HepG2 (cell line): ENCODE data around the gene HOXC9. TPM values are rescaled to one million over a fixed set of nuclear protein-coding genes. Genes with fewer than 3 reads are reported as not detected.
A peak's percentile ranks its signal among the peaks of the same experiment; 100 is the strongest.

Experiments
- ARID5B ChIP-seq: IDR thresholded peaks from 2 replicates; pipeline ENCODE4 v1.4.0; 2020; ENCODE audit warnings: mild to moderate bottlenecking, missing genetic modification reagents
- ASH2L ChIP-seq: fragments of 300-600, 200-600 bp; sonication (generic); IDR thresholded peaks from 2 replicates; pipeline ENCODE4 v1.7.0; 2017; ENCODE audit warnings: low read depth, mild to moderate bottlenecking, moderate library complexity, mixed read lengths, low read length; ENCODE audit not compliant: insufficient read length
- HNF4G ChIP-seq, 2 experiments: sonication (generic) in 1 of 2; formaldehyde crosslinking in 1 of 2; IDR thresholded peaks; 2 replicates each; pipeline versions ENCODE4 v1.4.0 to v1.6.1; 2011 to 2020; ENCODE audit warnings: borderline replicate concordance in 2 of 2, low read depth in 2 of 2, mild to moderate bottlenecking in 2 of 2, low read length in 1 of 2, missing genetic modification reagents in 1 of 2, moderate library complexity in 1 of 2
- HOXA5 ChIP-seq: sonication (generic); formaldehyde crosslinking; IDR thresholded peaks from 2 replicates; pipeline ENCODE4 v1.4.0; 2020; ENCODE audit warnings: missing genetic modification reagents
- KDM6A ChIP-seq: IDR thresholded peaks from 2 replicates; pipeline ENCODE4 v1.6.1; 2016; ENCODE audit warnings: low read depth
- LCORL ChIP-seq, 2 experiments: fragments of 450-650 bp in 1 of 2; sonication (generic) in 1 of 2; formaldehyde crosslinking in 1 of 2; IDR thresholded peaks; 2 replicates each; pipeline versions ENCODE4 v1.5.0 to v1.6.1; 2017 to 2020; ENCODE audit warnings: antibody characterized with exemption in 1 of 2, missing genetic modification reagents in 1 of 2
- MEIS2 ChIP-seq: sonication (generic); formaldehyde crosslinking; IDR thresholded peaks from 2 replicates; pipeline ENCODE4 v1.9.0; 2021; ENCODE audit warnings: mild to moderate bottlenecking, missing genetic modification reagents
- NR2F1 ChIP-seq, 2 experiments: fragments of 450-650 bp in 1 of 2; formaldehyde crosslinking in 1 of 2; IDR thresholded peaks; 2 replicates each; pipeline versions ENCODE4 v1.5.0 to v1.6.1; 2016 to 2020; ENCODE audit warnings: mild to moderate bottlenecking in 1 of 2, missing compliant biosample characterization in 1 of 2, missing genetic modification reagents in 1 of 2, moderate library complexity in 1 of 2
- PAXIP1 ChIP-seq: sonication (generic); formaldehyde crosslinking; conservative IDR thresholded peaks from 2 replicates; pipeline ENCODE4 v1.4.0; 2020; ENCODE audit warnings: mild to moderate bottlenecking, missing genetic modification reagents, moderate library complexity
- SPEN ChIP-seq: sonication (generic); formaldehyde crosslinking; IDR thresholded peaks from 2 replicates; pipeline ENCODE4 v1.5.1; 2020; ENCODE audit warnings: low read depth, mild to moderate bottlenecking, missing genetic modification reagents
- TEAD3 ChIP-seq: optimal IDR thresholded peaks from 2 replicates; pipeline ENCODE3; 2016; ENCODE audit warnings: borderline replicate concordance
- ZFX ChIP-seq: sonication (generic); formaldehyde crosslinking; IDR thresholded peaks from 2 replicates; pipeline ENCODE4 v1.4.0; 2020; ENCODE audit warnings: mild to moderate bottlenecking, low read depth, missing genetic modification reagents, moderate library complexity
- ZNF275 ChIP-seq: sonication (generic); formaldehyde crosslinking; IDR thresholded peaks from 2 replicates; pipeline ENCODE4 v1.8.0; 2022; ENCODE audit warnings: missing genetic modification reagents, mild to moderate bottlenecking, inconsistent platforms, borderline replicate concordance
- ZNF317 ChIP-seq: sonication (generic); formaldehyde crosslinking; IDR thresholded peaks from 2 replicates; pipeline ENCODE4 v1.5.0; 2020; ENCODE audit warnings: mild to moderate bottlenecking, missing genetic modification reagents
- ZNF333 ChIP-seq: sonication (generic); formaldehyde crosslinking; IDR thresholded peaks from 2 replicates; pipeline ENCODE4 v1.4.0; 2020; ENCODE audit warnings: mild to moderate bottlenecking, missing genetic modification reagents, borderline replicate concordance
- polyA plus RNA-seq, 8 experiments: library from polyadenylated mRNA; depleted of rRNA in 3 of 8; stranded (reverse) in 7 of 8; unstranded in 1 of 8; fragments of >200 nt; fragmentation: Illumina TruSeq in 4 of 8; extraction: Trizol in 4 of 8; gene quantifications; 2 replicates each; pipeline versions ENCODE4 v1.2.1 to v1.2.3, GENCODE V29; 2011 to 2016; ENCODE audit warnings: low read depth in 4 of 8, missing spikeins in 1 of 8, mixed read lengths in 1 of 8; ENCODE audit not compliant: insufficient read depth in 1 of 8
- total RNA-seq, 5 experiments: library from RNA; depleted of rRNA; stranded (reverse); fragments of >200 nt; fragmentation: Illumina TruSeq; extraction: Trizol; gene quantifications; 2 replicates each; pipeline ENCODE4 v1.2.3, GENCODE V29; 2016; ENCODE audit warnings: low read depth in 1 of 5

HOXC9 gene
- total and polyA plus RNA-seq, 2 of the 13 experiments (the other 11 are each of a cell fraction or from before 2014, with no cell fraction given): 0.11 to 1.1 TPM

- TF ChIP-seq SPEN (peak; percentile 53; the same call in 1 of the 2 replicates), ZNF317 (CRISPR knock-in tag) (no peak), HOXA5 (CRISPR knock-in tag) (0 out of 2 replicates have a peak, but pooled peaks have one; percentile 29), ZFX (CRISPR knock-in tag) (peak; percentile 35; the same call in 1 of the 2 replicates), ZNF275 (0 out of 2 replicates have a peak, but pooled peaks have one; percentile 15), MEIS2 (0 out of 2 replicates have a peak, but pooled peaks have one; percentile 36), ASH2L (peak; percentile 57), ZNF333 (no peak), ARID5B (0 out of 2 replicates have a peak, but pooled peaks have one; percentile 17), NR2F1 (CRISPR knock-in tag; IDR thresholded peaks at IDR 0.05) (peak in 1 of 2 experiments; percentile 15; a peak in 1 of 4 replicates), KDM6A (CRISPR knock-in tag) (0 out of 2 replicates have a peak, but pooled peaks have one; percentile 27), HNF4G (IDR thresholded peaks at IDR 0.05; ENCODE audit: borderline replicate concordance, low read depth, low read length) (peak; percentile 85), HNF4G (CRISPR knock-in tag; IDR thresholded peaks at IDR 0.05; ENCODE audit: borderline replicate concordance, low read depth) (peak; percentile 50; the same call in 1 of the 2 replicates), TEAD3 (CRISPR knock-in tag) (peak; percentile 39), PAXIP1 (CRISPR knock-in tag) (peak; percentile 91), LCORL (IDR thresholded peaks at IDR 0.05) (no peak), LCORL (CRISPR knock-in tag; IDR thresholded peaks at IDR 0.05) (peak; percentile 21; the same call in 1 of the 2 replicates)
Observed at GRCh38 chr12:53988541-53989226, 11.3 kb upstream of the HOXC9 start (continued).
